ENCODE data around the gene NUDT16L1. TPM values are rescaled to one million over a fixed set of nuclear protein-coding genes. Genes with fewer than 3 reads are reported as not detected.

NUDT16L1 gene
- total RNA-seq, 2 experiments from 2014 or later = 32.6 to 36.2 TPM

GRCh38 chr16:4655801-4656200, 37.6 kb upstream of the NUDT16L1 start:
- no peak overlapping the region for H3K4me3 Mint-ChIP-seq

GRCh38 chr16:4656221-4656620, 37.1 kb upstream of the NUDT16L1 start:
- Mint-ChIP-seq H3K9me3 (ENCODE audit: insufficient read depth) (no peaks in the 10 kb centered on the region), H3K4me1 (ENCODE audit: low read depth) (peaks cover 32% of the 10 kb centered on the region), H3K4me3 (no peak overlapping the region), H3K36me3 (ENCODE audit: low read depth) (peaks cover 25% of the 10 kb centered on the region), H3K27ac (peak overlapping the region; percentile 34), H3K27me3 (ENCODE audit: low read depth) (no peaks in the 10 kb centered on the region)
- ATAC-seq (no peak), DNase-seq (no peak)
- CTCF ChIA-PET = no interaction called here
- POLR2A ChIA-PET = no interaction called here

More at GRCh38 chr16:4655801-4656200, 37.6 kb upstream of the NUDT16L1 start:
- ChIA-PET CTCF (no interaction called here), POLR2A (no interaction called here)
- no peak for ATAC-seq
- Mint-ChIP-seq H3K27me3 (ENCODE audit: low read depth) (no peaks in the 10 kb centered on the region), H3K36me3 (ENCODE audit: low read depth) (peaks cover 29% of the 10 kb centered on the region), H3K9me3 (ENCODE audit: insufficient read depth) (no peaks in the 10 kb centered on the region), H3K27ac (peak overlapping the region; percentile 34), H3K4me1 (ENCODE audit: low read depth) (peaks cover 32% of the 10 kb centered on the region)
- DNase-seq = no peak

GRCh38 chr16:4656695-4657686, 36.4 kb upstream of the NUDT16L1 start:
- ChIA-PET POLR2A (no interaction called here), CTCF (no interaction called here)
- H3K27ac Mint-ChIP-seq = peak overlapping the region; percentile 20
- DNase-seq (no peak), ATAC-seq (no peak)
- peaks cover 24% of the 10 kb centered on the region for H3K36me3 Mint-ChIP-seq (ENCODE audit: low read depth)
- peaks cover 39% of the 10 kb centered on the region for H3K4me1 Mint-ChIP-seq (ENCODE audit: low read depth)
- H3K4me3 Mint-ChIP-seq = no peak overlapping the region
- H3K9me3 Mint-ChIP-seq (ENCODE audit: insufficient read depth) = no peaks in the 10 kb centered on the region
- H3K27me3 Mint-ChIP-seq (ENCODE audit: low read depth) = no peaks in the 10 kb centered on the region

GRCh38 chr16:4659363-4660353, 33.7 kb upstream of the NUDT16L1 start:
- Mint-ChIP-seq H3K9me3 (ENCODE audit: insufficient read depth) (no peaks in the 10 kb centered on the region), H3K27me3 (ENCODE audit: low read depth) (no peaks in the 10 kb centered on the region), H3K4me1 (ENCODE audit: low read depth) (peaks cover 61% of the 10 kb centered on the region), H3K36me3 (ENCODE audit: low read depth) (peaks cover 36% of the 10 kb centered on the region), H3K27ac (peak overlapping the region; percentile 92), H3K4me3 (no peak overlapping the region)
- DNase-seq = no peak
- ATAC-seq = peak; percentile 0
- ChIA-PET POLR2A (interaction anchor here (1.5 kb wide), 1 partner anchor 43 kb away, joined by 4 read pairs; no protein-coding TSS in a partner anchor), CTCF (interaction anchor here (0.9 to 2.8 kb wide), 6 partner anchors 10 to 154 kb away, joined by 3 to 18 read pairs (median 4); partner anchors contain the start of gene MGRN1)

GRCh38 chr16:4660454-4661007, 32.8 kb upstream of the NUDT16L1 start:
- Mint-ChIP-seq H3K27ac (peak overlapping the region; percentile 92), H3K4me3 (peak overlapping the region; percentile 42), H3K27me3 (ENCODE audit: low read depth) (no peaks in the 10 kb centered on the region), H3K9me3 (ENCODE audit: insufficient read depth) (no peaks in the 10 kb centered on the region), H3K4me1 (ENCODE audit: low read depth) (peaks cover 68% of the 10 kb centered on the region), H3K36me3 (ENCODE audit: low read depth) (peaks cover 35% of the 10 kb centered on the region)
- POLR2A ChIA-PET = interaction anchor here (1.0 to 1.5 kb wide), 3 partner anchors 9 to 44 kb away, joined by 3 to 4 read pairs (median 4); no protein-coding TSS in a partner anchor
- CTCF ChIA-PET = interaction anchor here (0.9 to 2.8 kb wide), 7 partner anchors 9 to 155 kb away, joined by 3 to 18 read pairs (median 4); partner anchors contain the start of gene MGRN1
- DNase-seq (peak; percentile 87), ATAC-seq (peak; percentile 78)

- no peaks in the 10 kb centered on the region for H3K9me3 Mint-ChIP-seq (ENCODE audit: insufficient read depth)
These were observed 31.7 kb upstream of the NUDT16L1 start for GRCh38 chr16:4661661-4662060.

GRCh38 chr16:4663465-4663776, 29.9 kb upstream of the NUDT16L1 start:
- peaks cover 75% of the 10 kb centered on the region for H3K4me1 Mint-ChIP-seq (ENCODE audit: low read depth)
- H3K27me3 Mint-ChIP-seq (ENCODE audit: low read depth) = no peaks in the 10 kb centered on the region
- H3K4me3 Mint-ChIP-seq = peak overlapping the region; percentile 60
- H3K27ac Mint-ChIP-seq = peak overlapping the region; percentile 94
- POLR2A ChIA-PET = interaction anchor here (0.7 kb wide), 1 partner anchor 47 kb away, joined by 3 read pairs; no protein-coding TSS in a partner anchor
- CTCF ChIA-PET = interaction anchor here (1.6 kb wide), 1 partner anchor 139 kb away, joined by 3 read pairs; the partner anchor contains the start of gene ROGDI
- H3K36me3 Mint-ChIP-seq (ENCODE audit: low read depth) = peaks cover 34% of the 10 kb centered on the region
- ATAC-seq (no peak), DNase-seq (no peak)
- no peaks in the 10 kb centered on the region for H3K9me3 Mint-ChIP-seq (ENCODE audit: insufficient read depth)

More at GRCh38 chr16:4661661-4662060, 31.7 kb upstream of the NUDT16L1 start:
- DNase-seq (no peak), ATAC-seq (no peak)
- Mint-ChIP-seq H3K36me3 (ENCODE audit: low read depth) (peaks cover 29% of the 10 kb centered on the region), H3K27me3 (ENCODE audit: low read depth) (no peaks in the 10 kb centered on the region), H3K27ac (peak overlapping the region; percentile 92), H3K4me1 (ENCODE audit: low read depth) (peaks cover 75% of the 10 kb centered on the region), H3K4me3 (no peak overlapping the region)
- POLR2A ChIA-PET = interaction anchor here (0.6 to 1.5 kb wide), 3 partner anchors 15 to 38 kb away, joined by 3 to 4 read pairs (median 3); no protein-coding TSS in a partner anchor
- CTCF ChIA-PET = interaction anchor here (1.2 to 2.8 kb wide), 4 partner anchors 10 to 156 kb away, joined by 3 to 18 read pairs (median 5); no protein-coding TSS in a partner anchor

GRCh38 chr16:4663777-4664465, 29.4 kb upstream of the NUDT16L1 start:
- DNase-seq (no peak), ATAC-seq (no peak)
- H3K4me1 Mint-ChIP-seq (ENCODE audit: low read depth) = peaks cover 71% of the 10 kb centered on the region
- H3K36me3 Mint-ChIP-seq (ENCODE audit: low read depth) = peaks cover 29% of the 10 kb centered on the region
- H3K9me3 Mint-ChIP-seq (ENCODE audit: insufficient read depth) = no peaks in the 10 kb centered on the region
- peak overlapping the region; percentile 94 for H3K27ac Mint-ChIP-seq
- H3K4me3 Mint-ChIP-seq = peak overlapping the region; percentile 60
- POLR2A ChIA-PET = interaction anchor here (0.7 to 1.3 kb wide), 2 partner anchors 48 to 70 kb away, joined by 3 to 4 read pairs; partner anchors contain the start of genes ANKS3 and DNAAF8
- no peaks in the 10 kb centered on the region for H3K27me3 Mint-ChIP-seq (ENCODE audit: low read depth)
- CTCF ChIA-PET = interaction anchor here (1.0 to 1.6 kb wide), 5 partner anchors 13 to 139 kb away, joined by 3 to 6 read pairs (median 4); partner anchors contain the start of genes MGRN1 and ROGDI

- ATAC-seq = peak; percentile 71
- peak; percentile 86 for DNase-seq
- ChIA-PET CTCF (interaction anchor here (0.7 to 1.6 kb wide), 6 partner anchors 10 to 138 kb away, joined by 3 to 6 read pairs (median 4); partner anchors contain the start of genes MGRN1 and ROGDI), POLR2A (interaction anchor here (1.3 kb wide), 1 partner anchor 69 kb away, joined by 4 read pairs; the partner anchor contains the start of genes ANKS3 and DNAAF8)
- Mint-ChIP-seq H3K4me1 (ENCODE audit: low read depth) (peaks cover 62% of the 10 kb centered on the region), H3K27me3 (ENCODE audit: low read depth) (no peaks in the 10 kb centered on the region), H3K27ac (peak overlapping the region; percentile 94), H3K4me3 (peak overlapping the region; percentile 60), H3K36me3 (ENCODE audit: low read depth) (peaks cover 34% of the 10 kb centered on the region), H3K9me3 (ENCODE audit: insufficient read depth) (no peaks in the 10 kb centered on the region)
These were observed 28.6 kb upstream of the NUDT16L1 start for GRCh38 chr16:4664538-4665418.

Data from activated CD8-positive, alpha-beta T cell treated with anti-CD3 and anti-CD28 coated beads, Interleukin-2, amount 10 ng/mL, durations not matched to agents 7 days and 5 days (primary cell).